ENCODE results near the gene GRK5.

The GRK5 gene

GRCh38 chr10:119217991-119218490, 10.7 kb downstream of the GRK5 start:
- Histone ChIP-seq H3K14ac (ENCODE audit: low read length) (no peak overlapping the region), H2BK5ac (ENCODE audit: low read length) (no peak overlapping the region), H3K9ac (ENCODE audit: low read depth, low read length, poor library complexity) (no peak overlapping the region), H3K36me3 (replicated peaks in 1 of 2; ENCODE audit: control insufficient read depth in 2 of 2, insufficient read depth in 2 of 2, low read length in 2 of 2) (no peaks in the 10 kb centered on the region), H2BK12ac (ENCODE audit: low read length) (no peak overlapping the region), H3K4ac (ENCODE audit: low read length) (no peak overlapping the region), H4K91ac (ENCODE audit: low read depth, low read length, poor library complexity) (no peak overlapping the region), H3K4me3 (ENCODE audit: low read length in 2 of 2) (no peak overlapping the region), H2AFZ (ENCODE audit: low read length) (no peak overlapping the region), H2BK15ac (ENCODE audit: low read length) (no peak overlapping the region), H3K4me1 (ENCODE audit: control insufficient read depth in 2 of 2, insufficient read depth in 1 of 2, low read depth in 1 of 2, low read length in 2 of 2) (peaks cover 10 to 28% of the 10 kb centered on the region in 2 donors), H3K4me2 (ENCODE audit: insufficient read depth, low read length, poor library complexity, severe bottlenecking) (no peak overlapping the region), H3K79me1 (ENCODE audit: low read depth, low read length) (no peaks in the 10 kb centered on the region), H3K27me3 (ENCODE audit: control insufficient read depth in 3 of 3, insufficient read depth in 3 of 3, low read depth in 1 of 3, low read length in 3 of 3) (no peaks in the 10 kb centered on the region), H2AK5ac (ENCODE audit: low read depth, low read length) (no peak overlapping the region), H3K27ac (replicated peaks; ENCODE audit: low read length) (no peak overlapping the region), H2BK120ac (ENCODE audit: low read depth, low read length) (no peak overlapping the region), H3K23ac (ENCODE audit: low read depth, low read length, poor library complexity) (no peak overlapping the region), H3K9me3 (replicated peaks in 1 of 2; ENCODE audit: control insufficient read depth in 2 of 2, insufficient read depth in 1 of 2, low read depth in 1 of 2, low read length in 2 of 2) (no peaks in the 10 kb centered on the region), H3K18ac (ENCODE audit: low read length) (no peak overlapping the region), H4K8ac (ENCODE audit: low read depth, low read length) (no peak overlapping the region)
- DNase-seq (ENCODE audit: low spot score), result no peak
- WGBS, 2 donors (ENCODE audit: extremely low coverage in 2 of 2, insufficient read length in 2 of 2, insufficient replicate concordance in 1 of 2), result no CpG with 5 or more reads among the region's 4 CpGs

GRCh38 chr10:119219871-119220270, 12.5 kb downstream of the GRK5 start:
- Histone ChIP-seq H2AFZ (ENCODE audit: low read length) (no peak overlapping the region), H2BK120ac (ENCODE audit: low read depth, low read length) (no peak overlapping the region), H3K79me1 (ENCODE audit: low read depth, low read length) (peaks cover 3% of the 10 kb centered on the region), H3K4me3 (ENCODE audit: low read length in 2 of 2) (no peak overlapping the region), H3K4ac (ENCODE audit: low read length) (no peak overlapping the region), H3K4me2 (ENCODE audit: insufficient read depth, low read length, poor library complexity, severe bottlenecking) (no peak overlapping the region), H2BK15ac (ENCODE audit: low read length) (no peak overlapping the region), H3K23ac (ENCODE audit: low read depth, low read length, poor library complexity) (no peak overlapping the region), H3K27ac (replicated peaks; ENCODE audit: low read length) (no peak overlapping the region), H3K27me3 (ENCODE audit: control insufficient read depth in 3 of 3, insufficient read depth in 3 of 3, low read depth in 1 of 3, low read length in 3 of 3) (no peaks in the 10 kb centered on the region), H3K14ac (ENCODE audit: low read length) (no peak overlapping the region), H2BK12ac (ENCODE audit: low read length) (no peak overlapping the region), H2BK5ac (ENCODE audit: low read length) (no peak overlapping the region), H2AK5ac (ENCODE audit: low read depth, low read length) (no peak overlapping the region), H4K8ac (ENCODE audit: low read depth, low read length) (no peak overlapping the region), H4K91ac (ENCODE audit: low read depth, low read length, poor library complexity) (no peak overlapping the region), H3K9me3 (replicated peaks in 1 of 2; ENCODE audit: control insufficient read depth in 2 of 2, insufficient read depth in 1 of 2, low read depth in 1 of 2, low read length in 2 of 2) (no peaks in the 10 kb centered on the region), H3K36me3 (replicated peaks in 1 of 2; ENCODE audit: control insufficient read depth in 2 of 2, insufficient read depth in 2 of 2, low read length in 2 of 2) (no peaks in the 10 kb centered on the region), H3K9ac (ENCODE audit: low read depth, low read length, poor library complexity) (no peak overlapping the region), H3K4me1 (ENCODE audit: control insufficient read depth in 2 of 2, insufficient read depth in 1 of 2, low read depth in 1 of 2, low read length in 2 of 2) (peaks cover 5 to 28% of the 10 kb centered on the region in 2 donors), H3K18ac (ENCODE audit: low read length) (no peak overlapping the region)
- WGBS, 2 donors (ENCODE audit: extremely low coverage in 2 of 2, insufficient read length in 2 of 2, insufficient replicate concordance in 1 of 2), result no CpG with 5 or more reads among the region's 5 CpGs
- DNase-seq (ENCODE audit: low spot score), result no peak

GRCh38 chr10:119221201-119221600, 13.8 kb downstream of the GRK5 start:
- Histone ChIP-seq H4K91ac (ENCODE audit: low read depth, low read length, poor library complexity) (no peak overlapping the region), H2BK5ac (ENCODE audit: low read length) (no peak overlapping the region), H2BK15ac (ENCODE audit: low read length) (no peak overlapping the region), H3K27me3 (ENCODE audit: control insufficient read depth in 3 of 3, insufficient read depth in 3 of 3, low read depth in 1 of 3, low read length in 3 of 3) (no peaks in the 10 kb centered on the region), H3K4me1 (ENCODE audit: control insufficient read depth in 2 of 2, insufficient read depth in 1 of 2, low read depth in 1 of 2, low read length in 2 of 2) (peaks cover 5 to 28% of the 10 kb centered on the region in 2 donors), H3K79me1 (ENCODE audit: low read depth, low read length) (peaks cover 3% of the 10 kb centered on the region), H2AFZ (ENCODE audit: low read length) (no peak overlapping the region), H3K23ac (ENCODE audit: low read depth, low read length, poor library complexity) (no peak overlapping the region), H2AK5ac (ENCODE audit: low read depth, low read length) (no peak overlapping the region), H3K18ac (ENCODE audit: low read length) (no peak overlapping the region), H3K4ac (ENCODE audit: low read length) (no peak overlapping the region), H3K9me3 (replicated peaks in 1 of 2; ENCODE audit: control insufficient read depth in 2 of 2, insufficient read depth in 1 of 2, low read depth in 1 of 2, low read length in 2 of 2) (no peaks in the 10 kb centered on the region), H3K36me3 (replicated peaks in 1 of 2; ENCODE audit: control insufficient read depth in 2 of 2, insufficient read depth in 2 of 2, low read length in 2 of 2) (no peaks in the 10 kb centered on the region), H3K27ac (replicated peaks; ENCODE audit: low read length) (no peak overlapping the region), H4K8ac (ENCODE audit: low read depth, low read length) (no peak overlapping the region), H2BK12ac (ENCODE audit: low read length) (no peak overlapping the region), H3K14ac (ENCODE audit: low read length) (no peak overlapping the region), H2BK120ac (ENCODE audit: low read depth, low read length) (no peak overlapping the region), H3K4me2 (ENCODE audit: insufficient read depth, low read length, poor library complexity, severe bottlenecking) (no peak overlapping the region), H3K4me3 (ENCODE audit: low read length in 2 of 2) (no peak overlapping the region), H3K9ac (ENCODE audit: low read depth, low read length, poor library complexity) (no peak overlapping the region)
- no peak for DNase-seq (ENCODE audit: low spot score)
- WGBS, 2 donors (ENCODE audit: extremely low coverage in 2 of 2, insufficient read length in 2 of 2, insufficient replicate concordance in 1 of 2), result no CpG with 5 or more reads among the region's 4 CpGs

GRCh38 chr10:119221666-119222065, 14.3 kb downstream of the GRK5 start:
- Histone ChIP-seq H3K4me3 (ENCODE audit: low read length in 2 of 2) (no peak overlapping the region), H3K9ac (ENCODE audit: low read depth, low read length, poor library complexity) (no peak overlapping the region), H2AFZ (ENCODE audit: low read length) (no peak overlapping the region), H3K14ac (ENCODE audit: low read length) (no peak overlapping the region), H2AK5ac (ENCODE audit: low read depth, low read length) (no peak overlapping the region), H2BK5ac (ENCODE audit: low read length) (no peak overlapping the region), H3K9me3 (replicated peaks in 1 of 2; ENCODE audit: control insufficient read depth in 2 of 2, insufficient read depth in 1 of 2, low read depth in 1 of 2, low read length in 2 of 2) (no peaks in the 10 kb centered on the region), H4K8ac (ENCODE audit: low read depth, low read length) (no peak overlapping the region), H3K4me2 (ENCODE audit: insufficient read depth, low read length, poor library complexity, severe bottlenecking) (no peak overlapping the region), H3K4ac (ENCODE audit: low read length) (no peak overlapping the region), H2BK12ac (ENCODE audit: low read length) (no peak overlapping the region), H3K36me3 (replicated peaks in 1 of 2; ENCODE audit: control insufficient read depth in 2 of 2, insufficient read depth in 2 of 2, low read length in 2 of 2) (no peaks in the 10 kb centered on the region), H3K18ac (ENCODE audit: low read length) (no peak overlapping the region), H3K79me1 (ENCODE audit: low read depth, low read length) (peaks cover 3% of the 10 kb centered on the region), H4K91ac (ENCODE audit: low read depth, low read length, poor library complexity) (no peak overlapping the region), H3K4me1 (ENCODE audit: control insufficient read depth in 2 of 2, insufficient read depth in 1 of 2, low read depth in 1 of 2, low read length in 2 of 2) (peaks cover 5 to 28% of the 10 kb centered on the region in 2 donors), H3K23ac (ENCODE audit: low read depth, low read length, poor library complexity) (no peak overlapping the region), H2BK120ac (ENCODE audit: low read depth, low read length) (no peak overlapping the region), H3K27me3 (ENCODE audit: control insufficient read depth in 3 of 3, insufficient read depth in 3 of 3, low read depth in 1 of 3, low read length in 3 of 3) (no peaks in the 10 kb centered on the region), H3K27ac (replicated peaks; ENCODE audit: low read length) (no peak overlapping the region), H2BK15ac (ENCODE audit: low read length) (no peak overlapping the region)
- no CpG with 5 or more reads among the region's 1 CpG for whole genome bisulfite sequencing, 2 donors (ENCODE audit: extremely low coverage in 2 of 2, insufficient read length in 2 of 2, insufficient replicate concordance in 1 of 2)
- no peak for DNase-seq (ENCODE audit: low spot score)
